Lower leg skin (tissue), 3 donors: Measurements from ENCODE around the gene NOD2.

ENCODE experiments used
- POLR2A ChIP-seq, 2 donors: fragments of 450-650 bp; IDR thresholded peaks; one replicate each; pipeline ENCODE4 v1.6.1; 2016 to 2017; ENCODE audit warnings: antibody characterized with exemption in 2 of 2, mild to moderate bottlenecking in 1 of 2, moderate library complexity in 1 of 2
- TF ChIP-seq, protein P1 (sequence below), 3 donors: fragments of 450-650 bp; IDR thresholded peaks; one replicate each; pipeline ENCODE4 v1.5.1; 2016; ENCODE audit warnings: antibody characterized with exemption in 3 of 3, mild to moderate bottlenecking in 3 of 3, moderate library complexity in 2 of 3

DNA sequence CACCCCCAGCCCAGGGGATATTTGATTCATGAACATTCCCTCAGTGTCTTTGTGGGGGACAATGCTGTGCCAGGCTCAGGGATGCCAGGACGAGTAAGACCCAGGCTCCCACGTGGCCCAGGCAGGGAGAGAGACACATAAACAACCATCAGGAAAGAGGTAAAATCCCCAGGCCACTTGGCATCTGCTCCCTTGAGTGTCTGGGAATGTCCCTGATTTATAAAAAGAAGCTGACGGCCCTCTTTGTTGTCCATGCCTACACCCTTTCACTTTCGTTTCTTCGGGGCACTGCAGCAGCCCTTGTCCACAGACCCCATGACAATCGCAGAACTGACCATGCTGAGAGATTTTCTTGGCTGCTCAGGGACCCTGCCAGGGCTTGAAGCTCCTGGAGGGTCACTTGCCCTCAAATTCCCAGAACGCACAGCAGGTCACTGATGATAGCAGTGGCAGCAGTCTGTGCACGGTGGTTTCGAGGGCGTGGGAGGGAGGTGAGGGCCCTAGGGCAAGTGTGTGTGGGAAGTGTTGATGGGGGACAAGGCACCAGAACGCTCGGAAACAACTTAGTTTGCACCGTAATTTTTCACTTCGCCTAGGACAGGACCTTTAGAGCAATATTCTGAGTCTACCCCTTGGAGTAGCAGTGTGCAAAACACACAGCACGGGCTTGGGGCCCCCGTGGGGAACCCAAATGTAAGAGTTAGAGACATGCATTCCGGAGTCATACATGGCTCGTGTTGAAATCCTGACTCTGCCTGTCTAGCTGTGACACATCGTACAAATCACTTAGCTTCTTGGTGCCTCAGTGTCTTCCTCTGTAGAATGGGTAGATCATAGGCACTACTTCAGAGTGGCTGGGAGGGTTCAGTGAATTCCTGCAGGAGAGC lies 4.7 kb downstream of the NOD2 start:
- no peak for TF ChIP-seq POLR2A (IDR thresholded peaks at IDR 0.05)
- TF ChIP-seq, protein P1, sequence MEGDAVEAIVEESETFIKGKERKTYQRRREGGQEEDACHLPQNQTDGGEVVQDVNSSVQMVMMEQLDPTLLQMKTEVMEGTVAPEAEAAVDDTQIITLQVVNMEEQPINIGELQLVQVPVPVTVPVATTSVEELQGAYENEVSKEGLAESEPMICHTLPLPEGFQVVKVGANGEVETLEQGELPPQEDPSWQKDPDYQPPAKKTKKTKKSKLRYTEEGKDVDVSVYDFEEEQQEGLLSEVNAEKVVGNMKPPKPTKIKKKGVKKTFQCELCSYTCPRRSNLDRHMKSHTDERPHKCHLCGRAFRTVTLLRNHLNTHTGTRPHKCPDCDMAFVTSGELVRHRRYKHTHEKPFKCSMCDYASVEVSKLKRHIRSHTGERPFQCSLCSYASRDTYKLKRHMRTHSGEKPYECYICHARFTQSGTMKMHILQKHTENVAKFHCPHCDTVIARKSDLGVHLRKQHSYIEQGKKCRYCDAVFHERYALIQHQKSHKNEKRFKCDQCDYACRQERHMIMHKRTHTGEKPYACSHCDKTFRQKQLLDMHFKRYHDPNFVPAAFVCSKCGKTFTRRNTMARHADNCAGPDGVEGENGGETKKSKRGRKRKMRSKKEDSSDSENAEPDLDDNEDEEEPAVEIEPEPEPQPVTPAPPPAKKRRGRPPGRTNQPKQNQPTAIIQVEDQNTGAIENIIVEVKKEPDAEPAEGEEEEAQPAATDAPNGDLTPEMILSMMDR (IDR thresholded peaks at IDR 0.05): no peak
